Right lobe of liver (tissue), 4 donors: ENCODE results near the gene TNP1.

Experiments used
- CTCF ChIP-seq, 4 donors: fragments of 200-600 bp in 3 of 4; fragments of 450-650 bp in 1 of 4; IDR thresholded peaks; one replicate each; pipeline versions ENCODE4 v1.5.1 to v1.8.0; 2016 to 2022; ENCODE audit warnings: antibody characterized with exemption in 4 of 4, mild to moderate bottlenecking in 2 of 4
- POLR2A ChIP-seq: fragments of 450-650 bp; IDR thresholded peaks from one replicate; pipeline ENCODE4 v1.6.1; 2017; ENCODE audit warnings: antibody characterized with exemption, mild to moderate bottlenecking
- donor health status: DM: no; HTN: no; CAD: no.
- donor health status: DM: no; HTN: no; CAD: no.
- donor health status: DM: no; HTN: yes; CAD: no.

GRCh38 chr2:216900406-216900805 is 40.5 kb upstream of the TNP1 start:
- TF ChIP-seq POLR2A (no peak), CTCF (IDR thresholded peaks at IDR 0.05) (no peak)
